ENCODE data around the gene PROM1. TPM values are rescaled to one million over a fixed set of nuclear protein-coding genes. Genes with fewer than 3 reads are reported as not detected.

The PROM1 gene
- total RNA-seq, 4 donors from 2014 or later: 3.4 to 9.0 (median 5.0) TPM

DNA sequence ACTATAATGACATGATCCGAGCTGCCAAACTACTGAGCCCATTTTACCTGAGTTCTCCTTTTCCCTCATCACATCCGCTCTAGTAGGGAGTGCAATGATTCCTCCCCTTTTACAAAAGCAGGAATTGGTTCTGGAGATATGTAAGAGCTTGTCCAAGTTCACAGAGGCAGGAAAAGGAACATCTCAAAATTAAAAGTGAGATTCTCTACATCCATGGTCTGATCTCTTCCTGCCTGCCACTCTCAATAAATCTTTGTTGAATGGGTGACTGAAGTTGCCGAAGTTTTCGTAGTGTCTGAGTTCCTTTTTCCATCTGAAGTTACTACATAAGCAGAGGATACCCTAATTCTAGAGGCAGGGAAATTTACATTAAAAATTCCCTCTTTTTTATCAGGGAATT lies 145.2 kb downstream of the PROM1 start, which contains the start of gene FGFBP1:
Gene FGFBP1 (minus strand): TSS at position 101 of the 400 bp plus-strand sequence. CDS start 2,108 bp downstream, outside the sequence.
- TF ChIP-seq POLR2AphosphoS5 (IDR thresholded peaks at IDR 0.05) (no peak), POLR2A (IDR thresholded peaks at IDR 0.05) (no peak)
- Histone ChIP-seq H3K27ac (peak within 1 kb of the TSS; percentile 24), H3K36me3 (no peaks in the 10 kb centered on the region), H3K9me3 (no peaks in the 10 kb centered on the region), H3K4me3 (peak within 1 kb of the TSS; percentile 13), H3K4me1 (peaks cover 14% of the 10 kb centered on the region), H3K27me3 (peaks cover 8% of the 10 kb centered on the region)
- 40% methylated on average over 4 of the region's 4 CpGs for WGBS
- DNase-seq (ENCODE audit: low spot score in 2 of 2): no peak

- peak in 1 of 2 donors; percentile 67 for DNase-seq (ENCODE audit: low spot score in 2 of 2)
- H3K27ac ChIP-seq: peak overlapping the region; percentile 24
- peak overlapping the region; percentile 13 for H3K4me3 ChIP-seq
Measured at GRCh38 chr4:15938182-15938581, 145.6 kb downstream of the PROM1 start.

DNA sequence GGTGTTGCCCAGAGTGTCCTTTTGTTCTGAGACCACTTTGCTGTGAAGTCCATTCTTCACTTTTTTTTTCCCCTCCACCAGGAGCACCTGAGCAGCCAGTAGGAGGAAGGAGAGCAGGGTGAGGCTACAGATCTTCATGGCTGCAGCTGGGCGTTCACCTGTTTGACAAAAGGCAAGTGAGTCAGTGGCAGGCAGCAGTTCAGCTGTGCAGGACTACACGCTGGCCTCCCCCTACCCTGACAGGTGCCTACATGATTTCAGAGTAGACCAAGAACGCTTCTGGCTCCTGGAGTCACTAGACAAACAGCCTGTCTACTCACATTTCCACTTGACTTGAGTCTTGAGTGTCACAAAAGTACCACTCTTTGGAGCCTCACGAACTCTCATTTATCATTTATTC lies 147.3 kb downstream of the PROM1 start:
- WGBS: 56% methylated on average over 4 of the region's 4 CpGs
- peaks cover 8% of the 10 kb centered on the region for H3K27me3 ChIP-seq
- no peaks in the 10 kb centered on the region for H3K9me3 ChIP-seq
- DNase-seq (ENCODE audit: low spot score in 2 of 2): peak in 1 of 2 donors; percentile 58
- TF ChIP-seq POLR2A (IDR thresholded peaks at IDR 0.05) (no peak), POLR2AphosphoS5 (IDR thresholded peaks at IDR 0.05) (no peak), EP300 (IDR thresholded peaks at IDR 0.05) (no peak)
- TF ChIP-seq, protein P1, sequence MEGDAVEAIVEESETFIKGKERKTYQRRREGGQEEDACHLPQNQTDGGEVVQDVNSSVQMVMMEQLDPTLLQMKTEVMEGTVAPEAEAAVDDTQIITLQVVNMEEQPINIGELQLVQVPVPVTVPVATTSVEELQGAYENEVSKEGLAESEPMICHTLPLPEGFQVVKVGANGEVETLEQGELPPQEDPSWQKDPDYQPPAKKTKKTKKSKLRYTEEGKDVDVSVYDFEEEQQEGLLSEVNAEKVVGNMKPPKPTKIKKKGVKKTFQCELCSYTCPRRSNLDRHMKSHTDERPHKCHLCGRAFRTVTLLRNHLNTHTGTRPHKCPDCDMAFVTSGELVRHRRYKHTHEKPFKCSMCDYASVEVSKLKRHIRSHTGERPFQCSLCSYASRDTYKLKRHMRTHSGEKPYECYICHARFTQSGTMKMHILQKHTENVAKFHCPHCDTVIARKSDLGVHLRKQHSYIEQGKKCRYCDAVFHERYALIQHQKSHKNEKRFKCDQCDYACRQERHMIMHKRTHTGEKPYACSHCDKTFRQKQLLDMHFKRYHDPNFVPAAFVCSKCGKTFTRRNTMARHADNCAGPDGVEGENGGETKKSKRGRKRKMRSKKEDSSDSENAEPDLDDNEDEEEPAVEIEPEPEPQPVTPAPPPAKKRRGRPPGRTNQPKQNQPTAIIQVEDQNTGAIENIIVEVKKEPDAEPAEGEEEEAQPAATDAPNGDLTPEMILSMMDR (IDR thresholded peaks at IDR 0.05): no peak
- H3K36me3 ChIP-seq: no peaks in the 10 kb centered on the region
- no peak overlapping the region for H3K27ac ChIP-seq
- peak overlapping the region; percentile 13 for H3K4me3 ChIP-seq
- H3K4me1 ChIP-seq: peaks cover 14% of the 10 kb centered on the region

More at GRCh38 chr4:15938182-15938581, 145.6 kb downstream of the PROM1 start:
- Histone ChIP-seq H3K36me3 (no peaks in the 10 kb centered on the region), H3K9me3 (no peaks in the 10 kb centered on the region), H3K4me1 (peaks cover 14% of the 10 kb centered on the region), H3K27me3 (peaks cover 8% of the 10 kb centered on the region)
- 10% methylated on average over 8 of the region's 8 CpGs for WGBS
- no peak for TF ChIP-seq POLR2AphosphoS5 (IDR thresholded peaks at IDR 0.05)
- no peak for TF ChIP-seq POLR2A (IDR thresholded peaks at IDR 0.05)
- TF ChIP-seq EP300 (IDR thresholded peaks at IDR 0.05): no peak
- TF ChIP-seq, protein P1 (IDR thresholded peaks at IDR 0.05): no peak

DNA sequence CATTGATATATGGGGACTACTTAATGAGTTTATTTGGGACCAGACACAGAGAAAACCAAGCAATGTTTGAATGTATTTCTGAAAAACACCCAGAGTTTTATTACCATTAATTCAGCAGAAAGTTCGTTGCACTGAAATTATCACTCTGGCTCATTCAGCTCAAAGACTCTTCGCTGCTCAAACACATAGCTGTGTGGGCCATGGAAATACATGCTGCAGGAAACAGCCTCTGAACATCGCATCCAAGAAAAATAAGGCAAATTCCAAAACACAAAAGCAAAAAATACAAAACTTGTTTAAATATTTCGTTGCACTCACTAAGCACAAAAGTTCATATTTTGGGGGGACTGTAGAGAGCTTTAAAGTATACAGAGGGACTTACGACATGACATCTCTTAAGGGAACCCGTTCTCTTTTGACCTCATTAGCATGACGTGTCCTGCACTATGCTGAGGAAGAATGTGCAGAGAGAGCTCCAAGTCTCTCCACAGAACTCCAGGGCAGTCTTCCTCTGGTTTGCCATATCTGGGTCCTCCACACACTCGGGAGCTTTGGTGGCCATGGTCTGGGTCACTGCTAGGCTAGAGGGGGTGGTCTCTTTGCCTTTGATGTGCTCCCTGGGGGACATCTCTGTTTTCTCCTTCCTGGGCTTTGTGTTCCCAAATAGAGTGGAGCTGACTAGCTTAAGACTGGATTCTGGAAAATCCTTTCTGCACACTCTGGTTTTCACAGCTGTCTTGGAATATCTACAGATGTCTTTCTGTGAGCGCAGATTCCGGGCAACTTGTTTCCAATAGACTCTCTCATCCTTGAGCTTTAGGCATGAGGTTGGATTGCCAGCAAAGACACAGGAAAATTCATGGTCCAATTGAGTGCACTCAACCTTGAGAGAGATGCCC lies 148.1 kb downstream of the PROM1 start:
- TF ChIP-seq POLR2A (IDR thresholded peaks at IDR 0.05): no peak
- no peak for TF ChIP-seq EP300 (IDR thresholded peaks at IDR 0.05)
- TF ChIP-seq, protein P1 (IDR thresholded peaks at IDR 0.05): no peak
- Histone ChIP-seq H3K4me3 (no peak overlapping the region), H3K9me3 (no peaks in the 10 kb centered on the region), H3K27me3 (peaks cover 9% of the 10 kb centered on the region), H3K36me3 (no peaks in the 10 kb centered on the region), H3K4me1 (peaks cover 14% of the 10 kb centered on the region), H3K27ac (no peak overlapping the region)
- 79% methylated on average over 10 of the region's 10 CpGs for WGBS
- no peak for DNase-seq (ENCODE audit: low spot score in 2 of 2)

- Histone ChIP-seq H3K27me3 (peaks cover 14% of the 10 kb centered on the region), H3K4me3 (no peak overlapping the region), H3K4me1 (peaks cover 14% of the 10 kb centered on the region), H3K9me3 (no peaks in the 10 kb centered on the region), H3K27ac (no peak overlapping the region), H3K36me3 (no peaks in the 10 kb centered on the region)
- WGBS: 58% methylated on average over 3 of the region's 3 CpGs
- TF ChIP-seq, protein P1 (IDR thresholded peaks at IDR 0.05): no peak
- TF ChIP-seq POLR2A (IDR thresholded peaks at IDR 0.05): no peak
- TF ChIP-seq POLR2AphosphoS5 (IDR thresholded peaks at IDR 0.05): no peak
- no peak for TF ChIP-seq EP300 (IDR thresholded peaks at IDR 0.05)
- DNase-seq (ENCODE audit: low spot score in 2 of 2): no peak
Measured at GRCh38 chr4:15934259-15934658, 149.6 kb downstream of the PROM1 start.
